OCI-LY3 (cell line): ENCODE data around the gene TOB1.

Source experiments
- H2AFZ ChIP-seq: fragments of 200-600, 300-600 bp; shearing (Covaris generic); 2 replicates; pipeline ENCODE4 v1.6.0; 2014; ENCODE audit warnings: antibody characterized with exemption, low read depth, low read length
- H3K27ac ChIP-seq: fragments of 200-600, 300-600 bp; sonication (generic); 2 replicates; pipeline ENCODE4 v1.5.1; 2014; ENCODE audit warnings: mild to moderate bottlenecking, low read length, moderate library complexity, mixed read lengths
- H3K27me3 ChIP-seq: fragments of 200-600, 300-600 bp; sonication (generic); 2 replicates; pipeline ENCODE4 v1.6.1; 2014; ENCODE audit warnings: low read depth, low read length, mixed read lengths
- H3K36me3 ChIP-seq: fragments of 200-600, 300-600 bp; sonication (generic); replicated peaks from 2 replicates; pipeline ENCODE3; 2014; ENCODE audit warnings: low read depth, low read length, mixed read lengths
- H3K4me1 ChIP-seq: fragments of 300-600, 200-600 bp; sonication (generic); 2 replicates; pipeline ENCODE4 v1.6.1; 2014; ENCODE audit warnings: low read length, mixed read lengths
- H3K4me2 ChIP-seq: fragments of 200-600, 300-600 bp; sonication (generic); 2 replicates; pipeline ENCODE4 v1.6.1; 2014; ENCODE audit warnings: low read length, mixed read lengths
- H3K4me3 ChIP-seq: fragments of 300-600, 200-600 bp; sonication (generic); 2 replicates; pipeline ENCODE4 v1.5.1; 2014; ENCODE audit warnings: antibody characterized with exemption, mild to moderate bottlenecking, low read length, moderate library complexity
- H3K79me2 ChIP-seq: fragments of 300-600, 200-600 bp; shearing (Covaris generic); 2 replicates; pipeline ENCODE4 v1.6.1; 2014; ENCODE audit warnings: mild to moderate bottlenecking, low read length, mixed read lengths
- H3K9ac ChIP-seq: fragments of 300-600, 200-600 bp; shearing (Covaris generic); 2 replicates; pipeline ENCODE4 v1.6.0; 2014; ENCODE audit warnings: mild to moderate bottlenecking, low read length, moderate library complexity
- H3K9me3 ChIP-seq: fragments of 200-600, 300-600 bp; shearing (Covaris generic); 2 replicates; pipeline ENCODE4 v1.6.1; 2014; ENCODE audit warnings: low read length, mixed read lengths; ENCODE audit not compliant: insufficient read depth
- H4K20me1 ChIP-seq: fragments of 200-600, 300-600 bp; sonication (generic); 2 replicates; pipeline ENCODE4 v1.6.1; 2016; ENCODE audit warnings: low read length, mixed read lengths; ENCODE audit not compliant: insufficient read depth
- CTCF ChIP-seq: fragments of 200-600, 300-600 bp; sonication (generic); IDR thresholded peaks from 2 replicates; pipeline ENCODE4 v1.5.1; 2014; ENCODE audit warnings: antibody characterized with exemption, low read length, low read depth
- EZH2phosphoT487 ChIP-seq: fragments of 200-600 bp; shearing (Covaris generic); IDR thresholded peaks from 2 replicates; pipeline ENCODE4 v1.6.1; 2018; ENCODE audit warnings: antibody characterized with exemption, mixed run types, low read depth

The TOB1 gene

GRCh38 chr17:50875074-50875473, 8.9 kb upstream of the TOB1 start:
- Histone ChIP-seq H3K36me3 (no peaks in the 10 kb centered on the region), H2AFZ (no peak overlapping the region), H3K4me1 (peaks cover 7% of the 10 kb centered on the region), H3K79me2 (no peaks in the 10 kb centered on the region), H3K9ac (no peak overlapping the region), H3K4me3 (no peak overlapping the region), H4K20me1 (no peaks in the 10 kb centered on the region), H3K4me2 (no peak overlapping the region), H3K9me3 (no peaks in the 10 kb centered on the region), H3K27me3 (no peaks in the 10 kb centered on the region), H3K27ac (no peak overlapping the region)
- TF ChIP-seq CTCF, result no peak

- Histone ChIP-seq H3K36me3 (no peaks in the 10 kb centered on the region), H2AFZ (no peak overlapping the region), H3K4me1 (peaks cover 13% of the 10 kb centered on the region), H3K27ac (no peak overlapping the region), H3K9ac (no peak overlapping the region), H3K9me3 (no peaks in the 10 kb centered on the region), H3K79me2 (no peaks in the 10 kb centered on the region), H3K4me2 (no peak overlapping the region), H3K4me3 (no peak overlapping the region), H3K27me3 (no peaks in the 10 kb centered on the region), H4K20me1 (no peaks in the 10 kb centered on the region)
- TF ChIP-seq CTCF, result no peak
- TF ChIP-seq EZH2phosphoT487, result no peak
These were observed 6.7 kb upstream of the TOB1 start for GRCh38 chr17:50872710-50873424.

- no peak overlapping the region for H3K27ac ChIP-seq
- H3K9ac ChIP-seq, result no peak overlapping the region
- peaks cover 14% of the 10 kb centered on the region for H3K4me1 ChIP-seq
- no peak overlapping the region for H3K4me2 ChIP-seq
- TF ChIP-seq CTCF (no peak), EZH2phosphoT487 (no peak)
- no peaks in the 10 kb centered on the region for H3K9me3 ChIP-seq
- no peaks in the 10 kb centered on the region; the same call in 1 of the 2 replicates for H3K79me2 ChIP-seq
- H3K27me3 ChIP-seq, result no peaks in the 10 kb centered on the region
- H2AFZ ChIP-seq, result no peak overlapping the region
- H3K36me3 ChIP-seq, result no peaks in the 10 kb centered on the region
- no peak overlapping the region for H3K4me3 ChIP-seq
- no peaks in the 10 kb centered on the region for H4K20me1 ChIP-seq
These were observed 5.7 kb upstream of the TOB1 start for GRCh38 chr17:50871898-50872297.

GRCh38 chr17:50871364-50871763, 5.2 kb upstream of the TOB1 start:
- Histone ChIP-seq H3K9me3 (no peaks in the 10 kb centered on the region), H3K27me3 (no peaks in the 10 kb centered on the region), H3K4me1 (peaks cover 14% of the 10 kb centered on the region), H3K79me2 (no peaks in the 10 kb centered on the region; the same call in 1 of the 2 replicates), H4K20me1 (no peaks in the 10 kb centered on the region), H3K36me3 (no peaks in the 10 kb centered on the region), H3K4me2 (no peak overlapping the region), H3K27ac (no peak overlapping the region), H3K9ac (no peak overlapping the region), H3K4me3 (no peak overlapping the region), H2AFZ (no peak overlapping the region)
- TF ChIP-seq CTCF (no peak), EZH2phosphoT487 (no peak)
